ENCODE data around the gene FRK.

DNA sequence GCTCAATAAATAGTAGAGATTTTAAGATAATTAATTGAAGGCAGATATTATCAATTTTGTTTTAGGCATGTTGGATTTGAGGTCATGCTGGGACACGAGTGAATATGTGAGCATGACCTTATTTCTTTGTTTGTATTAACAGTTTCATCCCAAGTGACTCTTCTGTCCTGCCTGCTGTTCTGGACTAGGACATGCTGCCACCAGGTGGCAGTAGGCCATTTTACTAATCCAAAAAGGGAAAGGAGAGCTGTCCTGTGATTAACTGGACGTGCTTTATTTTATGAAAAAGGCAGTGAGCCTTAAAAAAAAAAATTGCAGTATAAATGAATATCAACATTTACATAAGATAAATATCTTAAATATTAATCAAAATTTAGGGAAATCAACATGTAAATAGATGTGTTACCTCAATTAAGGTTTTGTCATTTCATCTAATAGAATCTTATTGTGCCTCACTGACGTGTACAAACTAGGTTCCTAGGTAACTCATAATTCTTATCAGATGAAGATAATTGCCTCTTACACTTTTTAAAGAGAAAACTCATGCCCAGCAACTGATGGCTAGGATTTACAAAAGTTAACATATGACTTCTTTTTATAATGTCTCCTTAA, 49.8 kb downstream of the FRK start:
- no peak for TF ChIP-seq CTCF (IDR thresholded peaks at IDR 0.05)
- no peak for TF ChIP-seq POLR2A (IDR thresholded peaks at IDR 0.05)

Measured in lower leg skin (tissue), 3 donors.